RWPE1 (cell line): ENCODE measurements around the gene ARVCF.
A peak's percentile ranks its signal among the peaks of the same experiment; 100 is the strongest.

Source experiments
- CTCF ChIA-PET: fragments of 350-600 bp; sonication (Branson Sonifier 250); formaldehyde crosslinking; extraction: SDS; loops from one replicate; lab custom pipeline; 2021; lab: Yijun Ruan, JAX
- POLR2A ChIA-PET: fragments of 400-600 bp; formaldehyde crosslinking; extraction: SDS; loops from one replicate; lab custom pipeline; 2020; ENCODE audit warnings: antibody characterized with exemption; ENCODE audit not compliant: low non-redundant PET; lab: Yijun Ruan, JAX
- DNase-seq: peaks from one replicate; pipeline ENCODE4 v3.0.0; 2012; ENCODE audit warnings: low spot score
- H3K27ac ChIP-seq: fragments of 450-650 bp; 2 replicates; pipeline ENCODE4 v1.5.1; 2017
- CTCF ChIP-seq: fragments of 450-650 bp; conservative IDR thresholded peaks from 2 replicates; pipeline ENCODE4 v1.5.1; 2017; ENCODE audit warnings: low read depth, mild to moderate bottlenecking

ARVCF gene

GRCh38 chr22:19987394-19988306 is 29.0 kb downstream of the ARVCF start:
- DNase-seq: no peak
- peak overlapping the region; percentile 61; the same call in 1 of the 2 replicates for H3K27ac ChIP-seq
- TF ChIP-seq CTCF: no peak
- CTCF ChIA-PET: no interaction called here
- POLR2A ChIA-PET: no interaction called here

- peak; percentile 87 for DNase-seq
- peak overlapping the region; percentile 61 for H3K27ac ChIP-seq
- no peak for TF ChIP-seq CTCF
- POLR2A ChIA-PET: no interaction called here
- CTCF ChIA-PET: interaction anchor here (0.6 kb wide), 1 partner anchor 40 kb away, joined by 3 read pairs; no protein-coding TSS in a partner anchor
These were observed 29.9 kb downstream of the ARVCF start for GRCh38 chr22:19986410-19987341.

- POLR2A ChIA-PET: no interaction called here
- CTCF ChIA-PET: interaction anchor here (0.6 kb wide), 1 partner anchor 41 kb away, joined by 3 read pairs; no protein-coding TSS in a partner anchor
- TF ChIP-seq CTCF: no peak
- no peak for DNase-seq
- peak overlapping the region; percentile 61 for H3K27ac ChIP-seq
These were observed 30.6 kb downstream of the ARVCF start for GRCh38 chr22:19986011-19986409.

GRCh38 chr22:19984851-19985811 is 31.5 kb downstream of the ARVCF start:
- no peak for DNase-seq
- TF ChIP-seq CTCF: no peak
- CTCF ChIA-PET: interaction anchor here (0.7 kb wide), 1 partner anchor 28 kb away, joined by 3 read pairs; no protein-coding TSS in a partner anchor
- POLR2A ChIA-PET: no interaction called here
- H3K27ac ChIP-seq: peak overlapping the region; percentile 67

- CTCF ChIA-PET: interaction anchor here (0.6 to 0.7 kb wide), 3 partner anchors 12 to 39 kb away, joined by 3 to 4 read pairs (median 3); no protein-coding TSS in a partner anchor
- peak overlapping the region; percentile 67 for H3K27ac ChIP-seq
- DNase-seq: peak; percentile 80
- TF ChIP-seq CTCF: no peak
- POLR2A ChIA-PET: no interaction called here
These were observed 32.3 kb downstream of the ARVCF start for GRCh38 chr22:19984201-19984753.
